Fibroblast of mammary gland (primary cell): Measurements from ENCODE around the gene AATK.
"Not testable (repeated sequence)": the region's sequence is repeated elsewhere in the genome, so short reads cannot be mapped to it uniquely, and the experiment has no call there.

Experiments
- DNase-seq: peaks from one replicate; pipeline ENCODE4 v3.0.0-alpha.2; 2010; ENCODE audit warnings: low read depth
- H3K4me3 ChIP-seq: 2 replicates; pipeline ENCODE4 v1.5.1; 2011; ENCODE audit warnings: low read depth, mild to moderate bottlenecking, low read length, moderate library complexity; ENCODE audit not compliant: control insufficient read depth
- TF ChIP-seq, protein P1 (sequence below): conservative IDR thresholded peaks from 2 replicates; pipeline ENCODE4 v1.5.1; 2011; ENCODE audit warnings: low read depth, low read length, inconsistent platforms; ENCODE audit not compliant: control insufficient read depth, insufficient read depth

The AATK gene

DNA sequence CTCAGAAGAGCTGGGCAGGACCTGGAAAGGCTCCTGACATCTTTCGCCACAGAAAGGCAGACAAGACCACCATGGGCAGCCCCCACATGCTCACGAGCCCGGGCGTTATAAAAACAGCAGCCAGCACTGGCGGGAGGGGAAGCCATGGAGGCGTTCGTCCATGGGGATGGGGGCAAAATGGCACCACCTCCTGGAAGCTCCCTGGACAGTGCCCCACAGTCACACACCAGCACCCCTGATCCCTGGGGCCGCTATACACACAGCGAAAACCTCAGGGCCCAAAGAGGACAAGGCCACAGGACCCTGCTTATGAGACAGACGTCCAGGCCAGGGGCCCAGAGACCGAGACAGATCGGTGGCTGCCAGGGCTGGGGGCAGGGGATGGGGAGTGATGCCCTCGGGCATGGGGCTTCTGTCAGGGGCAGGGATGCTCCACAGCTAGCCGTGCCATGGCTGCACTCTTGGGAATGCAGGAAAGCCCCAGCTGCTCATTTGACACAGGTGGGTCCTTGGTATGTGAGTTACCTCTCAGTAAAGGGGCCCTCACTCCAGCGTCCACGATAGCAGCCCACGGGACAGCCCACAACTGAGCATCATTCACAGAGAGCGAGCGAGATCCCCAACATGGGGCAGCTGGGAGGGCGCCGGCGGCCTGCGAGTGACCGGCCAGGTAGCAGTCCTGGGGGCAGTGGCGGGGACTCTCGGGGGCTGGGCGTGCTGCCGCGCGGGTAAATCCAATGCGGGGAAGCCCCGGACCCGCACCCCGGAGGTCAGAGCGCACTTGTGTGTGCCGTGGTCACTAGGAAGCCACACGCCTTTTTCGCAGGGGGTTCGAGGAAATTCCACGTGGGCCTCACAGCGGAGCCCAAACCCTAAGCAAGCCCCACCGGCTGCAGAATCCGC, 7.1 kb downstream of the AATK start:
- no peak for DNase-seq
- H3K4me3 ChIP-seq, result no peak overlapping the region
- TF ChIP-seq, protein P1, sequence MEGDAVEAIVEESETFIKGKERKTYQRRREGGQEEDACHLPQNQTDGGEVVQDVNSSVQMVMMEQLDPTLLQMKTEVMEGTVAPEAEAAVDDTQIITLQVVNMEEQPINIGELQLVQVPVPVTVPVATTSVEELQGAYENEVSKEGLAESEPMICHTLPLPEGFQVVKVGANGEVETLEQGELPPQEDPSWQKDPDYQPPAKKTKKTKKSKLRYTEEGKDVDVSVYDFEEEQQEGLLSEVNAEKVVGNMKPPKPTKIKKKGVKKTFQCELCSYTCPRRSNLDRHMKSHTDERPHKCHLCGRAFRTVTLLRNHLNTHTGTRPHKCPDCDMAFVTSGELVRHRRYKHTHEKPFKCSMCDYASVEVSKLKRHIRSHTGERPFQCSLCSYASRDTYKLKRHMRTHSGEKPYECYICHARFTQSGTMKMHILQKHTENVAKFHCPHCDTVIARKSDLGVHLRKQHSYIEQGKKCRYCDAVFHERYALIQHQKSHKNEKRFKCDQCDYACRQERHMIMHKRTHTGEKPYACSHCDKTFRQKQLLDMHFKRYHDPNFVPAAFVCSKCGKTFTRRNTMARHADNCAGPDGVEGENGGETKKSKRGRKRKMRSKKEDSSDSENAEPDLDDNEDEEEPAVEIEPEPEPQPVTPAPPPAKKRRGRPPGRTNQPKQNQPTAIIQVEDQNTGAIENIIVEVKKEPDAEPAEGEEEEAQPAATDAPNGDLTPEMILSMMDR, result no peak

DNA sequence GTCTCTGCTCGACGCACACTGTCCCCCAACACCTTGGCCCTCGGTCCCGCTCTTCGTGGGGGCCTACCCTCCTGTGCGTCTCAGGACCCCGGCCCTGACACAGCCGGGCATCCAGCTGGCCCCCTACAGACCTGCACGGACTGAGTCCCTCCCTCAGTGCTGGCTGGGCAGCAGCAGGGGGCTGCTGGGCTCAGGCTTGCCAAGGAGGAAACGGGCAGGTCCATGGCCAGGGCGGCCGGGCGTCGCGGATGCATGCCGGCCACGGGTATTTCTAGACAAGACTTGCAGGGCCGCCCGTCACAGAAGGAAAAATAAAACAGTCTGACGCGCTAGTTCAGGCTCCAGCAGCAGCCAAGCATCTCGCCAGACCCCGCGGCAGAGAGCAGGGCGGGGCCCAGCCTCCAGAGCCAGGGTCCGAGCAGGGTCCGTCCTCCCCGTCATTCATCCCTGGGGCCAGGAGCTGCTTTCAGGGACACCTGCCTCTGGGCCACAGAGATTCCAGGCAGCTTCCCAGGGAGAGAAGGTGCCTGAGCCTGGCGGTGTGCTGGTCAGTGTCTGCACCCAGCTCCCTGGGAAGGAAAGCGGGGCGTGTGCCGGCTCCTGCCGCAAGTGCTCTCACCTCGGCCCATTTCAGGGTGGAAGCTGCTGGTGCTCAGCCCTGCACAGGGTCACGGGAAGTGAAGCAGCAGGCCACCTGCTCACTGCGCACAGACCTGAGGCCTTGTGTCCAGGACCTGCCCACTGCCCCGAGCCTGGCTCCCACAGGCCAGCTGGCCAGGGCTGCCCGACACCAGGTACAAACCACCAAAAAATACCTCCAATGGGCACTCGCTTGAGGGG, 8.0 kb downstream of the AATK start:
- H3K4me3 ChIP-seq, result no peak overlapping the region
- DNase-seq, result no peak
- TF ChIP-seq, protein P1, result no peak

DNA sequence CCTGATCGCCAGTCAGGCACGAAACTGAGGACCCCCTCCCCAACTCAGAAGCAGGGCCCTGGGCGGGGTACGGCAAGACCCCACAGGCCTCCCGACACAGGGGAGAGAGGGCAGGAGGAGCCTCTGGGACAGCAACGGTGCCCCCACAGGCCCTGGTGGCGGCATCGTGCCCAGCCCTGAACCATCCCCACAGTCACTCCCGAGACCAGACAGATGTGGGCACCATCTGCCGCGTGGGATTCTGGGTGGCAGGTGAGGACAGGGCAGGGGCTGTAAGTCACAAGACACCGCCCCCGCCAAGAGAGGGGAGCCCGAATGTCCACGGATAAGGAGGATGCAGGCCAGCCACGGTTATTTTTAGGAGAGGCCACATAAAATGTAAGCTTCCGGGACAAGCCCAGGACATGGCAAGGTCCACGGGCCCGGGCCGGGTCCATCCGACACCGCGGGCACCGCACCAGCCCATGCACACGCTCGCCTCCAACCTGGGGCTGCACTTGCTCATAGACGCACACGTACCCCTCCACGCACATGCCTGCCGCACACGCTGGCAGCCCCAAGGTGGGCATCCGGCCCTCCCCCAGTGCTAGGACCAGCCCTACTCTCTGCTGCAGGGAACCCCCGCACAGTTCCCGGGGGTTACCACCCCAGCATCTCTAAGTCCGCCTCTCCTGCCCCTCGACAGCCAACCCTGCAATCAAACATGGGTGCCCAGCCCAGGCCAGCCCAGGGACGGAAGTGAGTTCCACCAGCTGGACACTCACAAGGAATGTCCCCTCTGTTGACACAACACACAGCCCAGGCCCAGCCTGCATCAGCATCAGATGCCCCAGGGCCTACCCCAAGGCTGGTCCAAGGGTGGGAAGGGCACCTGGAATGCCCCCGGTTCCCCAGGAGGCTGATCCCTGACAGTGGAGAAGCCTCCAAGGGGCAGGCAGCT, 8.9 kb downstream of the AATK start:
- DNase-seq, result no peak
- H3K4me3 ChIP-seq, result no peak overlapping the region
- TF ChIP-seq, protein P1, result no peak

DNA sequence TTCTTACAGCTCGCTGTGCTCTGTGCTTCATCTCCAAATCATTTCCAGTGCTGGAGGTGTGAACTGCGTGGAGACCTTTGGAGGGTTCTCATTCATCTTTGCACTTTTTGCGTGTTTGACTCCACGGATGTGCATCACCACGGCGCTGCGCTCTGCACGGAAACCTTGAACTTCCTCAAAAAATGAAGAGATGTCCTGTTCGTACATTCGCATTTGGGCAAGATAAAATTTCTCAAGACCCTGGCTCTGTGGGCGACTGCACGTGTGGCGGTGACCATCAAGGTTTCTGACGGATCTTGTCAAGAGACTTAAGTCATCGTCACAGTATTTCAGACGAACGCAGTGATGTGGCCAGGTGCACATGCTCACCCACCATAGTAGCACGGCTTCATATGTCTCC, 11.1 kb downstream of the AATK start:
- H3K4me3 ChIP-seq, result no peak overlapping the region
- TF ChIP-seq, protein P1, result no peak
- no peak for DNase-seq

DNA sequence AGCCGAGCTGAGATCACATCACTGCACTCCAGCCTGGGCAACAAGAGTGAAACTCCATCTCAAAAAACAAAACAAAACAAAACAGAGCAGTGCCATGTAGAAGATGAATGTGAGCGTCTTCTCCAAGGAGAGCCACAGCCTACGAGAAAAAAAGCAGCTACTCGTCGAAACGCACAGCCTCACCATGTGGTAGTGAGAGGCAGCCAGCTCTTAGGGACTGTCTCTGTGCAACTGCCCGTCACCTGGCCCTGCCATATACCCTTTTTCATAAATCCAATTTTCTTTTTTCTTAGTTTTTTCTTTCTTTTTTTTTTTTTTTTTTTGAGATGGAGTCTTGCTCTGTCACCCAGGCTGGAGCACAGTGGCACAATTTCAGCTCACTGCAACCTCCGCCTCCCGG, 12.0 kb downstream of the AATK start:
- not testable (repeated sequence) for H3K4me3 ChIP-seq, DNase-seq

DNA sequence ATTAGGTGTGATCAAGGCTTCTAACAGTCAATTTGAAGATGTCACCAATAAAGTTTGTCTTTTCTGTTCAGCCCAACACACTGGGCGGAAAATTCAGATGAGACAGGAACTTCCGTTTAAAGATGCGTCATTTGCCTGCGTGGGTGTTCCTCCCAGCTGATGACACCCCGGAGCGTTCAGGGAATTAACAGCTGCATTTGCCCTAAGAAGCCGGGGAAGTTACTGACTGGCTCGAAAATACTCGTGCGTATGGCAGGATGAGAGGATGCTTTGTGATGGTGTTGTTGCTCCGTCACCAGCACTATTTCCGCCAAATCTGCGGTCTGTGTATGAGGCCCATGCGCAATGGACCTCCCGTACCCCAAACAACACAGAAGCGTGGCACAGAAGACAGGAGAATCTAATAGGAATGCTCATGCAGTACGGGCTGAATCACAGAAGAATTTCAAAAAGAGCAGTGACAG, 12.6 kb downstream of the AATK start:
- DNase-seq, result peak; percentile 92
- TF ChIP-seq, protein P1, result no peak
- no peak overlapping the region for H3K4me3 ChIP-seq
